8988T (cell line): ENCODE data around the gene RHOC.

Source experiments
- DNase-seq: peaks from one replicate; pipeline ENCODE4 v3.0.0; 2011

Gene RHOC

GRCh38 chr1:112701227-112702066 is 5.5 kb downstream of the RHOC start:
- no peak for DNase-seq

GRCh38 chr1:112700290-112701226 is 6.4 kb downstream of the RHOC start:
- DNase-seq, result peak; percentile 63

GRCh38 chr1:112699425-112700144 is 7.3 kb downstream of the RHOC start:
- no peak for DNase-seq

GRCh38 chr1:112698366-112699310 is 8.3 kb downstream of the RHOC start:
- no peak for DNase-seq

- no peak for DNase-seq
Observed at GRCh38 chr1:112697781-112698201, 9.1 kb downstream of the RHOC start.

- DNase-seq, result no peak
Observed at GRCh38 chr1:112696578-112697314, 10.2 kb downstream of the RHOC start.

GRCh38 chr1:112695276-112695675 is 11.7 kb downstream of the RHOC start:
- no peak for DNase-seq

GRCh38 chr1:112694363-112694929 is 12.5 kb downstream of the RHOC start:
- DNase-seq, result no peak

GRCh38 chr1:112693821-112694220 is 13.1 kb downstream of the RHOC start:
- DNase-seq, result no peak

GRCh38 chr1:112692681-112693080 is 14.2 kb downstream of the RHOC start:
- no peak for DNase-seq

GRCh38 chr1:112689842-112690237 is 17.1 kb downstream of the RHOC start:
- no peak for DNase-seq

- no peak for DNase-seq
Observed at GRCh38 chr1:112689196-112689841, 17.6 kb downstream of the RHOC start.

- DNase-seq, result no peak
Observed at GRCh38 chr1:112688781-112689193, 18.1 kb downstream of the RHOC start.

- DNase-seq, result no peak
Observed at GRCh38 chr1:112687785-112688496, 19.0 kb downstream of the RHOC start.

GRCh38 chr1:112687361-112687760 is 19.6 kb downstream of the RHOC start:
- DNase-seq, result no peak

GRCh38 chr1:112686835-112687234 is 20.1 kb downstream of the RHOC start:
- no peak for DNase-seq

- no peak for DNase-seq
Observed at GRCh38 chr1:112686417-112686816, 20.5 kb downstream of the RHOC start.

- no peak for DNase-seq
Observed at GRCh38 chr1:112685913-112686312, 21.0 kb downstream of the RHOC start.

- no peak for DNase-seq
Observed at GRCh38 chr1:112678605-112679004, 28.3 kb downstream of the RHOC start.

GRCh38 chr1:112677501-112677900 is 29.4 kb downstream of the RHOC start:
- no peak for DNase-seq
